D721Med (cell line): Measurements from ENCODE around the gene GADD45B.
"Not testable (repeated sequence)": the region's sequence is repeated elsewhere in the genome, so short reads cannot be mapped to it uniquely, and the experiment has no call there.

Experiments
- DNase-seq: peaks from one replicate; pipeline ENCODE4 v3.0.0; 2011; ENCODE audit warnings: low spot score; ENCODE audit not compliant: insufficient read length
- FAIRE-seq: peaks from 2 replicates; lab custom pipeline; 2011; peaks lifted over from hg19 to GRCh38; lab: Jason Lieb, UNC
- TF ChIP-seq, protein P1 (sequence below): IDR thresholded peaks from 2 replicates; pipeline ENCODE4 v1.5.1; 2012; ENCODE audit warnings: mild to moderate bottlenecking, control low read depth; ENCODE audit not compliant: insufficient read depth; ENCODE audit errors: missing control alignments

Gene GADD45B

DNA sequence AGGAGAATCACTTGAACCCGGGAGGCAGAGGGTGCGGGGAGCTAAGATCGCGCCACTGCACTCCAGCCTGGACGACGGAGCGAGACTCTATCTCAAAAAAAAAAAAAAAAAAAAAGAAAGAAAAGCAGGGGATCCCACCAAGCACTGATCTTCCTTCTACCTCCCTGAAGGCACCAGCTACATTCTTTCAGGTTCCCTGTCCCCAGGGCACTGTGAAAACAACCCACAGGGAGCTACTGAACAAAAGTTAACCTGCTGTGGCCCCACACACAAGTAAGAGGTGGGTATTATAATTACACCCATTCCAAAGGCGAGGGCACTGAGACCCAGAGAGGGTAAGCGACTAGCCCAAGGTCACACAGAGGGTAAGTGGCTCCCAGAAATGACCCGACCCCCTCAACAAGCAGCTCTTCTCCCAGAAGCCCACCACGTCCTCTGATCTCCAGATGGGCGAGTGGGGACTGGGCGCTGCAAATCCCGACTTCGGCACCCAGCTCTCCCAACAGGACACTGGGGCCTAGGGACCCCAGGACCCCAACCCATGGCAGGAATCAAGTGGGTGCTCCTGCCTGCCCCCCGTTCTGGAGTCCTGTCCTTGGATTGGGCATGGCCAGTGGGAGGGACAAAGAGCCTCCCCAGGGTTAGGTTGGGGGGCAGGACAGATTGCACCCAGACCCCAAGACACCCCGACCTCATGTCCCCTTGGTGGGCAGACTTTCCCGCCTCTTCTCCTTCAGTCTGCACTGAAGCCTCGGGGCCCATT is 21.5 kb upstream of the GADD45B start:
- DNase-seq (no peak), FAIRE-seq (no peak)
- TF ChIP-seq, protein P1, sequence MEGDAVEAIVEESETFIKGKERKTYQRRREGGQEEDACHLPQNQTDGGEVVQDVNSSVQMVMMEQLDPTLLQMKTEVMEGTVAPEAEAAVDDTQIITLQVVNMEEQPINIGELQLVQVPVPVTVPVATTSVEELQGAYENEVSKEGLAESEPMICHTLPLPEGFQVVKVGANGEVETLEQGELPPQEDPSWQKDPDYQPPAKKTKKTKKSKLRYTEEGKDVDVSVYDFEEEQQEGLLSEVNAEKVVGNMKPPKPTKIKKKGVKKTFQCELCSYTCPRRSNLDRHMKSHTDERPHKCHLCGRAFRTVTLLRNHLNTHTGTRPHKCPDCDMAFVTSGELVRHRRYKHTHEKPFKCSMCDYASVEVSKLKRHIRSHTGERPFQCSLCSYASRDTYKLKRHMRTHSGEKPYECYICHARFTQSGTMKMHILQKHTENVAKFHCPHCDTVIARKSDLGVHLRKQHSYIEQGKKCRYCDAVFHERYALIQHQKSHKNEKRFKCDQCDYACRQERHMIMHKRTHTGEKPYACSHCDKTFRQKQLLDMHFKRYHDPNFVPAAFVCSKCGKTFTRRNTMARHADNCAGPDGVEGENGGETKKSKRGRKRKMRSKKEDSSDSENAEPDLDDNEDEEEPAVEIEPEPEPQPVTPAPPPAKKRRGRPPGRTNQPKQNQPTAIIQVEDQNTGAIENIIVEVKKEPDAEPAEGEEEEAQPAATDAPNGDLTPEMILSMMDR: no peak

DNA sequence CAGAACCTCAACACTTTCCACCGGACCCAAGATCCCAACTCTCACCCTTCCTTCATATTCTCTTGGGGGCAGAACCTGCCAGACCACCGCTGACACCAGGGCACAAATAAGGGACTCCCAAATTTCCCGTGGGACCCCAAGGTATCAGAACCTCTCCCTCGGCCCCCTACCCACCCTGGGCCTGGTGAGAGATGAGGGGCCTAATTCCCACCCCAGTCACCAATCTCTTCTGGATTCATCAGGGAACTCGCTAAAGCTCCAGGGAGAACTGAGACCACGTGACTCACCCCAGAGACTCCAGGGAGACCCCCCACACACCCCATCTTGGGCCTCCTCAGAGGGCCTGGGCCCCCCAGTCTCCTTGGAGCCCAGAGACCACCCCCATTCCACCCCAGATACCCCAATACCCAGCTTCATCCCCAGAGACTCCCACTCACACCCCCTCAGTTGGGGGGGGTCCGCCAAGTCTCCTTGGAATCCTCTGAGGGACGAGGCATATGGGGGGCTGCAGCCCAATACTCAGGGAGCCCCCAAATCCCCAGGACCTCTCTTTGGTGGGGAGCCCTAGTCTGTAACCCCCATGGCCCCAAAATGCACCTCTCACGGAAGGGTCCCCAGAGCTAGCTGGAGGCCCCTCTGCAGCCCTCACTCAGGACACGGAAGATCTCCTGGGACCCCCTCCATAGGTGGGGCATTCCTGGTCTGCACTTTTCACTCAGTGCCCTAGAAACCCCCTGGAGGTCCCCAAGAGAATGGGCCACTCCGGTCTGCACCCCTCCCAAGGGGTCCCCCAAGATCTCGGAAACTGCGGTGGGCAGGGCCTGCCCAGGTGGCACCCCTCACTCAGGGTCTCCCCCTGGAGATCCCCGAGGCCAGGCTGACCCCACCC is 20.7 kb upstream of the GADD45B start:
- FAIRE-seq: no peak
- TF ChIP-seq, protein P1: no peak
- DNase-seq: no peak

DNA sequence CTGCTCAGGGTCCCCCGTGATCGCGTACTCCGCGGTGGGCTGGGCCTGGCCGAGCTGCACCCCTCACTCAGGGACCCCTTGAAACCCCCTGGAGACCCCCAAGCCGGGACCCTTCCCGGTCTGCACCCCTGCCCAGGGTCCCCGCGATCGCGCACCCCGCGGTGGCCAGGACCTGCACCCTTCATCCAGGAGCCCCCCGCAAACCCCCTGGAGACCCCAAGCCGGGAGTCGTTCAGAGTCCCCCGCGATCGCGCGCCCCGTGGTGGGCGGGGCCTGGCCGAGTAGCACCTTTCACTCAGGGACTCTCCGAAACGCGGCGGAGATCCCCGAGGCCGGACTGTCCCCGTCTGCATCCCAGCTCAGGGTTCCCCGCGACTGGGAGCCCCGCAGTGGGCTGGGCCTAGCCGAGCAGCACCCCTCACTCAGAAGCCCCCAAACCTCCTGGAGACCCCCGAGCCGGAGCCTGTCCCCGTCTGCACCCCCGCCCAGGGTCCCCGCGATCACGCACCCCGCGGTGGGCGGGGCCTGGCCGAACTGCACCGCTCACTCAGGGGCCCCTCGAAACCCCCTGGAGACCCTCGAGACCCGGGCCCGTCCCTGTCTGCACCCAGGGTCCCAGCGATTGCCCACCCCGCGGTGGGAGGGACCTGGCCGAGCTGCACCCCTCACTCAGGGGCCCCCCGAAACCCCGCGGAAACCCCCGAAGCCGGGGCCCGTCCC is 19.9 kb upstream of the GADD45B start:
- FAIRE-seq (no peak), DNase-seq (no peak)
- TF ChIP-seq, protein P1: no peak

DNA sequence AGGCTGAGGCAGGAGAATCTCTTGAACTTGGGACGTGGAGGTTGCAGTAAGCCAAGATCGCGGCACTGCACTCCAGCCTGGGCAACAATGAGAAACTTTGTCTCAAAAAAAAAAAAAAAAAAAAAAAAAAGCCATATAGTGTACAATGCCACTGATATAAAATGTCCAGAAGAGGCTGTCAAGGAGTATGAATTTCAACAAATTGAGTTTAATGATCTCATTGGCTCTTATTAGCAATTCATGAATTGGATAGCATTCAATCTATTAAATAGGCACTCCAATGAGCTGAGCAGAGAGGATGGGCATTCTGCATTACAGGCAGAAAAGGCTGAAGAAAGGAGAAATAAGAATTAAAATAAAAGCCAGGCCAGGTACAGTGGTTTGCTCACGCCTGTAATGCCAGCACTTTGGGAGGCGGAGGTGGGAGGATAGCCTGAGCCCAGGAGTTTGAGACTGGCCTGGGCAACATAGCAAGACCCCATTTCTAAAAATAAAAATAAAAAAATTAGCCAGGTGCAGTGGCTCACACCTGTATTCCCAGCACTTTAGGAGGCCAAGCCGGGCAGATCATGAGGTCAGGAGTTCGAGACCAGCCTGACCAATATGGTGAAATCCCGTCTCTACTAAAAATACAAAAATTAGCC is 18.4 kb upstream of the GADD45B start:
- TF ChIP-seq, protein P1: no peak
- DNase-seq (no peak), FAIRE-seq (no peak)

DNA sequence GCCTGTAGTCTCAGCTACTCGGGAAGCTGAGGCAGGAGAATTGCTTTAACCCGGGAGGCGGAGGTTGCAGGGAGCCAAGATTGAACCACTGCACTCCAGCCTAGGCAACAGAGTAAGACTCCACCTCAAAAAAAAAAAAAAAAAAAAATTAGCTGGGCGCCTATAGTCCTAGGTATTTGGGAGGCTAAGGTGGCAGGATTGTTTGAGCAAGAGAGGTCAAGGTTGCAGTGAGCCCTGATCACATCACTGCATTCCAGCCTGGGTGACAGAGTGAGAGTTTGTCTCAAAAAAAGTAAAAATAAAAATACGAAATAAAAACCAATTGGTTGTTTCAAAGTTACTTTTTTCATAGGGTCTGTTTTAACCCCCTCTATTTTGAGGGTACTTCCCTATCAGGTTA is 17.9 kb upstream of the GADD45B start:
- TF ChIP-seq, protein P1: no peak
- DNase-seq (no peak), FAIRE-seq (no peak)

GRCh38 chr19:2458776-2459175 is 17.2 kb upstream of the GADD45B start:
- not testable (repeated sequence) for DNase-seq, FAIRE-seq

DNA sequence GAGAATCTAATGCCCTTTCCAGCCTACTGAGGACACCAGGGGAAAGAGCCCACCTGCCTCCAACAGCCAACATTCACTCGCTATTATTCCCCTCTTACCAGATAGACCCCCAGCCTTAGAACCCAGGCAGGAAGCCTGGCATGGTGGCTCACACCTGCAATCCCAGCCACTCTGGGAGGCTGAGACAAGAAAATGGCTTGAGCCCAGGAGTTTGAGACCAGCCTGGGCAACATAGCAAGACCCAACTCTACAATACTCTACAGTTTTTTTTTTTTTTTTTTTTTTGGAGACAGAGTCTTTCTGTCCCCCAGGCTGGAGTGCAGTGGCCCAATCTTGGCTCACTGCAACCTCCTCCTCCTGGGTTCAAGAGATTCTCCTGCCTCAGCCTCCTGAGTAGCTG is 15.7 kb upstream of the GADD45B start:
- FAIRE-seq (no peak), DNase-seq (no peak)
- TF ChIP-seq, protein P1: no peak
